LHCN-M2 (cell line): ENCODE results near the gene PALM3. TPM values are rescaled to one million over a fixed set of nuclear protein-coding genes. Genes with fewer than 3 reads are reported as not detected.
A peak's percentile ranks its signal among the peaks of the same experiment; 100 is the strongest.
"Not testable (repeated sequence)": the region's sequence is repeated elsewhere in the genome, so short reads cannot be mapped to it uniquely, and the experiment has no call there.

Experiments
- DNase-seq: peaks from one replicate; pipeline ENCODE4 v3.0.0-alpha.2; 2012; ENCODE audit warnings: low read depth
- total RNA-seq: library from RNA; depleted of rRNA; stranded (reverse); fragments of >200 nt; gene quantifications from 2 replicates; pipeline ENCODE4 v1.2.3, GENCODE V29; 2014

Gene PALM3
- total RNA-seq, 1 experiment from 2014 or later, result 0.11 TPM

GRCh38 chr19:14059652-14060155, 2.2 kb downstream of the PALM3 start:
- no peak for DNase-seq

- DNase-seq, result no peak
These were observed 2.8 kb downstream of the PALM3 start for GRCh38 chr19:14059093-14059480.

- no peak for DNase-seq
These were observed 3.4 kb downstream of the PALM3 start for GRCh38 chr19:14058182-14059092.

- no peak for DNase-seq
These were observed 5.0 kb downstream of the PALM3 start for GRCh38 chr19:14056741-14057356.

- no peak for DNase-seq
These were observed 5.7 kb downstream of the PALM3 start for GRCh38 chr19:14056069-14056666.

GRCh38 chr19:14055396-14055795, 6.5 kb downstream of the PALM3 start:
- no peak for DNase-seq

GRCh38 chr19:14054721-14055120, 7.2 kb downstream of the PALM3 start:
- no peak for DNase-seq

- DNase-seq, result no peak
These were observed 7.8 kb downstream of the PALM3 start for GRCh38 chr19:14054099-14054498.

- DNase-seq, result no peak
These were observed 8.4 kb downstream of the PALM3 start for GRCh38 chr19:14053500-14053899.

- DNase-seq, result no peak
These were observed 8.8 kb downstream of the PALM3 start for GRCh38 chr19:14053032-14053431.

- DNase-seq, result no peak
These were observed 9.4 kb downstream of the PALM3 start for GRCh38 chr19:14052470-14052869.

- no peak for DNase-seq
These were observed 9.9 kb downstream of the PALM3 start for GRCh38 chr19:14051980-14052379.

GRCh38 chr19:14050961-14051360, 10.9 kb downstream of the PALM3 start:
- not testable (repeated sequence) for DNase-seq

- DNase-seq, result no peak
These were observed 11.4 kb downstream of the PALM3 start for GRCh38 chr19:14050512-14050911.

- no peak for DNase-seq
These were observed 13.3 kb downstream of the PALM3 start for GRCh38 chr19:14048443-14049153.

GRCh38 chr19:14047866-14048265, 14.0 kb downstream of the PALM3 start:
- not testable (repeated sequence) for DNase-seq

- peak; percentile 83 for DNase-seq
These were observed 18.9 kb downstream of the PALM3 start for GRCh38 chr19:14042659-14043608.

- DNase-seq, result no peak
These were observed 22.7 kb downstream of the PALM3 start for GRCh38 chr19:14039181-14039580.

- no peak for DNase-seq
These were observed 26.2 kb downstream of the PALM3 start for GRCh38 chr19:14035706-14036105.

- DNase-seq, result not testable (repeated sequence)
These were observed 26.7 kb downstream of the PALM3 start for GRCh38 chr19:14035159-14035558.

GRCh38 chr19:14033946-14034345, 27.9 kb downstream of the PALM3 start:
- no peak for DNase-seq
